HuH-7.5 (cell line): Measurements from ENCODE around the gene PNMA8A.

Experiments
- DNase-seq: peaks from one replicate; pipeline ENCODE4 v3.0.0; 2011; ENCODE audit warnings: low spot score

PNMA8A gene

GRCh38 chr19:46428239-46429135 is 42.9 kb downstream of the PNMA8A start, which contains the start of gene PNMA8C:
TSS of gene PNMA8C (minus strand) at chr19:46428936. CDS start at chr19:46428359, 577 bp downstream.
- DNase-seq: no peak

- no peak for DNase-seq
Observed at GRCh38 chr19:46427518-46428045, 43.8 kb downstream of the PNMA8A start.

- peak; percentile 81 for DNase-seq
Observed at GRCh38 chr19:46426506-46427162, 44.7 kb downstream of the PNMA8A start.

- DNase-seq: no peak
Observed at GRCh38 chr19:46426035-46426505, 45.3 kb downstream of the PNMA8A start.

DNA sequence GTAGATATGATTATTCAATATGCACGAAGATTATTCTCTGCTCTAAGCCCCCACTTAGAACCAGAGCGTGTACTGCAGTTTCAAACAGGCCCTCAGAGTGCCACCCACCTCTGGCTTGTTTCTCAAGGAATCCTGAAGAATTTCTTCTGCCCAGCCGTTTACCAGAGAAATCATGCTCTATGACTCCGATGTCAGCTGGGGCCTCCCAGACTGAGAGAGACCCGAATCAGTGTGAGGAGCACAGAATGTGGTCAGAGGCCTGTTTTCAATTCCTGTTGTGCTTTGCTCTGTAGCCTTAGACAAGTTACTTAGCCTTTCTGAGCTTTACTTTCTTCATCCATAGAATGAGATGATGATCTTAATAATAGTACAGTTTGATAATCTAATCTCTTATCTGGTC is 48.2 kb downstream of the PNMA8A start:
- DNase-seq: no peak

DNA sequence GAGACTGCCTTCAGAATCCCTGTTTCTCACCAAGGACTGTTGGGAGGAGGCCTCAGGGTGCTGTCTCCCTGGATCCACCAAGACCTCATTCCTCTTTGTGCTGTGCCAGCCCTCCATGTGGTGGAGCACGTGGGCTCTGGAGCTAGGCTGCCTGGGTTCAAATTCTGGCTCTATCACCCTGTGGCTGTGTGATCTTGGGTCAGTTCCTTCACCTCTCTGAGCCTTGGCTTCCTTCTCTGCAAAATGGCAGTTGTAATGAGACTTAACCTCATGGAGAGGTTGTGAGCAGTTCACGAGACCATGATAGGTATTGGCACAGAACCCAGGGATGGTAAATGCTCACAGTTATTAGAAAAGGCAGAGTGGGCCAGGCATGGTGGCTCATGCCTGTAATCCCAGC is 49.0 kb downstream of the PNMA8A start:
- DNase-seq: no peak

- DNase-seq: no peak
Observed at GRCh38 chr19:46420056-46420455, 51.3 kb downstream of the PNMA8A start.
